HepG2 (cell line): ENCODE results near the gene GLOD4. TPM values are rescaled to one million over a fixed set of nuclear protein-coding genes. Genes with fewer than 3 reads are reported as not detected.
A peak's percentile ranks its signal among the peaks of the same experiment; 100 is the strongest.

Source experiments
- ATAC-seq: fragments of 200-7000 bp; cut with Tn5 transposase; 3 replicates; pipeline ENCODE4 v1.9.1; 2020; ENCODE audit warnings: mild to moderate bottlenecking, moderate library complexity
- BruUV-seq: library from RNA; stranded (reverse); fragments of 400-500 nt; replicated peaks from 2 replicates; lab custom pipeline; 2021; lab: Mats Ljungman, UMichigan
- CTCF ChIA-PET: fragments of 300-600 bp; formaldehyde crosslinking; extraction: SDS; loops from one replicate; lab custom pipeline; 2021; ENCODE audit warnings: low total read pairs, inconsistent platforms, low intra/inter-chr PET ratio; lab: Yijun Ruan, JAX
- POLR2A ChIA-PET: fragments of 350-600 bp; sonication (Branson Sonifier 250); formaldehyde crosslinking; loops from one replicate; lab custom pipeline; 2020; ENCODE audit warnings: antibody characterized with exemption, inconsistent platforms; lab: Yijun Ruan, JAX
- DNase-seq: peaks from one replicate; pipeline ENCODE4 v3.0.0-alpha.2; 2015; ENCODE audit warnings: low spot score
- FAIRE-seq: peaks from 3 replicates; lab custom pipeline; 2011; peaks lifted over from hg19 to GRCh38; lab: Jason Lieb, UNC
- H2AFZ ChIP-seq: one replicate; pipeline ENCODE4 v1.6.1; 2011; ENCODE audit warnings: low read length, inconsistent platforms
- H3K27ac ChIP-seq: fragments of 300-600 bp; 3 replicates; pipeline ENCODE4 v1.8.0; 2011; ENCODE audit warnings: mixed run types, mild to moderate bottlenecking, mixed read lengths, low read length, inconsistent platforms; ENCODE audit not compliant: insufficient read depth; ENCODE audit errors: extremely low read length
- H3K27me3 ChIP-seq, 2 experiments: fragments of 200-600 bp in 1 of 2; 2 replicates in 1 of 2; 3 replicates in 1 of 2; pipeline versions ENCODE4 v1.6.0 to v1.8.0; 2011; ENCODE audit warnings: low read length in 2 of 2, mild to moderate bottlenecking in 2 of 2, moderate library complexity in 2 of 2, inconsistent platforms in 1 of 2; ENCODE audit not compliant: insufficient read depth in 2 of 2, control insufficient read depth in 1 of 2
- H3K36me3 ChIP-seq, 2 experiments: fragments of 200-600 bp in 1 of 2; replicated peaks in 1 of 2; 2 replicates in 1 of 2; 3 replicates in 1 of 2; pipeline versions ENCODE4 v1.5.1 to v1.8.0; 2011; ENCODE audit warnings: low read length in 2 of 2, inconsistent platforms in 1 of 2; ENCODE audit not compliant: insufficient read depth in 2 of 2, control insufficient read depth in 1 of 2
- H3K4me1 ChIP-seq: 2 replicates; pipeline ENCODE4 v1.5.1; 2012; ENCODE audit warnings: low read length, inconsistent platforms; ENCODE audit not compliant: insufficient read depth
- H3K4me2 ChIP-seq: 2 replicates; pipeline ENCODE4 v1.6.0; 2011; ENCODE audit warnings: low read depth, low read length, inconsistent platforms
- H3K4me3 ChIP-seq, 3 experiments: fragments of 200-600 bp in 1 of 3; sonication (generic), shearing (Covaris generic) in 1 of 3; replicated peaks in 1 of 3; 2 replicates each; pipeline ENCODE4 v1.5.1; 2011 to 2016; ENCODE audit warnings: low read length in 3 of 3, inconsistent platforms in 2 of 3, low read depth in 2 of 3, mild to moderate bottlenecking in 2 of 3, control low read depth in 1 of 3, mixed read lengths in 1 of 3; ENCODE audit not compliant: insufficient read depth in 1 of 3
- H3K79me2 ChIP-seq: one replicate; pipeline ENCODE4 v1.6.1; 2011; ENCODE audit warnings: low read length, inconsistent platforms; ENCODE audit not compliant: insufficient read depth
- H3K9ac ChIP-seq: 2 replicates; pipeline ENCODE4 v1.6.0; 2011; ENCODE audit warnings: mild to moderate bottlenecking, low read depth, low read length, inconsistent platforms; ENCODE audit not compliant: insufficient read depth
- H3K9me3 ChIP-seq: 2 replicates; pipeline ENCODE4 v1.5.1; 2012; ENCODE audit warnings: mild to moderate bottlenecking, low read length
- H4K20me1 ChIP-seq: 2 replicates; pipeline ENCODE4 v1.6.0; 2011; ENCODE audit warnings: inconsistent platforms, mild to moderate bottlenecking, low read length, moderate library complexity; ENCODE audit not compliant: insufficient read depth
- AGO2 ChIP-seq: fragments of 200-400 bp; formaldehyde crosslinking; optimal IDR thresholded peaks from 2 replicates; pipeline ENCODE3; 2017; ENCODE audit warnings: mild to moderate bottlenecking, low read depth, low read length, moderate library complexity
- NR2C2 ChIP-seq: sonication (generic); formaldehyde crosslinking; IDR thresholded peaks from 2 replicates; pipeline ENCODE4 v1.4.0; 2020; ENCODE audit warnings: missing genetic modification reagents, mild to moderate bottlenecking, moderate library complexity, borderline replicate concordance
- SAP130 ChIP-seq: IDR thresholded peaks from 2 replicates; pipeline ENCODE4 v1.6.1; 2016; ENCODE audit warnings: low read depth
- STAG1 ChIP-seq: sonication (generic); formaldehyde crosslinking; IDR thresholded peaks from 2 replicates; pipeline ENCODE4 v1.4.0; 2020; ENCODE audit warnings: missing genetic modification reagents
- WGBS: methylation state at CpG from one replicate; pipeline ENCODE4 v1.1.6; 2017; ENCODE audit warnings: low lambda C conversion rate; 5-methylcytosine and 5-hydroxymethylcytosine counted together
- in situ Hi-C: cut with HindIII; loops from 2 replicates; pipeline ENCODE4 v1.10.0; 2017; ENCODE audit warnings: low pct_unique_long_range_greater_than_20kb; ENCODE audit not compliant: extremely low pct_ligation_motif_present
- intact Hi-C: fragments of 100-400 bp; cut with micrococcal nuclease; formaldehyde crosslinking; loops from one replicate; pipeline ENCODE4 v1.10.0; 2022; ENCODE audit not compliant: unreplicated experiment
- polyA plus RNA-seq, 8 experiments: library from polyadenylated mRNA; depleted of rRNA in 3 of 8; stranded (reverse) in 7 of 8; unstranded in 1 of 8; fragments of >200 nt; fragmentation: Illumina TruSeq in 4 of 8; extraction: Trizol in 4 of 8; gene quantifications; 2 replicates each; pipeline versions ENCODE4 v1.2.1 to v1.2.3, GENCODE V29; 2011 to 2016; ENCODE audit warnings: low read depth in 4 of 8, missing spikeins in 1 of 8, mixed read lengths in 1 of 8; ENCODE audit not compliant: insufficient read depth in 1 of 8
- total RNA-seq, 5 experiments: library from RNA; depleted of rRNA; stranded (reverse); fragments of >200 nt; fragmentation: Illumina TruSeq; extraction: Trizol; gene quantifications; 2 replicates each; pipeline ENCODE4 v1.2.3, GENCODE V29; 2016; ENCODE audit warnings: low read depth in 1 of 5
- TF ChIP-seq, protein P1 (sequence below): sonication (generic); formaldehyde crosslinking; IDR thresholded peaks from 2 replicates; pipeline ENCODE4 v1.5.0; 2020; ENCODE audit warnings: missing genetic modification reagents
- TF ChIP-seq, protein P2 (sequence below): IDR thresholded peaks from 2 replicates; pipeline ENCODE4 v1.6.1; 2016; ENCODE audit warnings: low read depth, borderline replicate concordance
- TF ChIP-seq, protein P3 (sequence below): sonication (generic); formaldehyde crosslinking; conservative IDR thresholded peaks from 2 replicates; pipeline ENCODE4 v1.4.0; 2020; ENCODE audit warnings: mild to moderate bottlenecking, missing genetic modification reagents, moderate library complexity
- TF ChIP-seq, protein P4 (sequence below): sonication (generic); formaldehyde crosslinking; IDR thresholded peaks from 2 replicates; pipeline ENCODE4 v1.4.0; 2020; ENCODE audit warnings: mild to moderate bottlenecking, missing genetic modification reagents
- TF ChIP-seq, protein P5 (sequence below): sonication (generic); formaldehyde crosslinking; IDR thresholded peaks from 2 replicates; pipeline ENCODE4 v1.4.0; 2020; ENCODE audit warnings: missing genetic modification reagents

GLOD4 gene
- total and polyA plus RNA-seq, 2 of the 13 experiments (the other 11 are each of a cell fraction or from before 2014, with no cell fraction given) = 53.7 to 87.8 TPM

DNA sequence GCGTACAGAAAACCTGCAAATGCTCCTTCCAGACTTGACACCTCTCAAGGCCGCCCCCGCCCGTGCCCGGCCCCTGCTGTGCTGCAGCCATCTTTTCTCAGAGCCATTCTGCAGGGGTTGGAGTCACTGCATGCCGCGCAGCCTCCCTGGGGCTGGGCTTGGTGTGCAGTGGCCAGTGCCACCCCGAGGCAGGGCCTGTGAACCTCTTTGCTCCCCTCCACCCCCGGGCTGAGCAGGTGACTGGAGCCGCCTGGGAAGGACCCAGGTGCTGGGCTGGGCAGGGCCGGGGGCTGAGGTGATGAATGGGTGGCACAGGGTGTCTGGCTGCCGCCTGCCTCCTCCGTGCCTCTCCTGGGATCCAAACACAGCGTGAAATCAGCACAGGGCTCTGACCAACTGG, 20.4 kb upstream of the GLOD4 start:
- FAIRE-seq = no peak
- peaks cover 14% of the 10 kb centered on the region for H3K4me1 ChIP-seq
- H3K9me3 ChIP-seq = no peaks in the 10 kb centered on the region
- H3K36me3 ChIP-seq = peaks cover 1 to 18% of the 10 kb centered on the region in 2 experiments; a peak in 3 of 5 replicates
- in situ Hi-C loops = no loop called here
- H4K20me1 ChIP-seq = no peaks in the 10 kb centered on the region
- no peak overlapping the region for H3K9ac ChIP-seq
- 97% methylated on average over 5 of the region's 14 CpGs for WGBS
- no peak for ATAC-seq
- BruUV-seq = no TSS peak
- H3K27me3 ChIP-seq = no peaks in the 10 kb centered on the region
- TF ChIP-seq, protein P1, sequence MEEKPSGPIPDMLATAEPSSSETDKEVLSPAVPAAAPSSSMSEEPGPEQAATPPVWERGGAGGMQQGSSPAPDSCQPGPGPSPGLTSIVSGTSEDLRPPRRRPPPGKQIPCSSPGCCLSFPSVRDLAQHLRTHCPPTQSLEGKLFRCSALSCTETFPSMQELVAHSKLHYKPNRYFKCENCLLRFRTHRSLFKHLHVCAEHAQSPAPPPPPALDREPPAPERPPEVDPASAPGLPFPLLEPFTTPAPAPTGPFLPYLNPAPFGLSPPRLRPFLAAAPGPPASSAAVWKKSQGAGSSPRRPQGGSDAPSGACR (CRISPR knock-in tag) = no peak
- peak; percentile 57 for TF ChIP-seq AGO2
- TF ChIP-seq, all 625 proteins: peak for 1
- H2AFZ ChIP-seq = no peak overlapping the region
- H3K4me2 ChIP-seq = no peak overlapping the region
- intact Hi-C loops = no loop called here
- no peak overlapping the region for H3K4me3 ChIP-seq
- CTCF ChIA-PET = no interaction called here
- H3K27ac ChIP-seq = peak overlapping the region; percentile 57
- no peak for DNase-seq
- H3K79me2 ChIP-seq = no peaks in the 10 kb centered on the region
- POLR2A ChIA-PET = no interaction called here

DNA sequence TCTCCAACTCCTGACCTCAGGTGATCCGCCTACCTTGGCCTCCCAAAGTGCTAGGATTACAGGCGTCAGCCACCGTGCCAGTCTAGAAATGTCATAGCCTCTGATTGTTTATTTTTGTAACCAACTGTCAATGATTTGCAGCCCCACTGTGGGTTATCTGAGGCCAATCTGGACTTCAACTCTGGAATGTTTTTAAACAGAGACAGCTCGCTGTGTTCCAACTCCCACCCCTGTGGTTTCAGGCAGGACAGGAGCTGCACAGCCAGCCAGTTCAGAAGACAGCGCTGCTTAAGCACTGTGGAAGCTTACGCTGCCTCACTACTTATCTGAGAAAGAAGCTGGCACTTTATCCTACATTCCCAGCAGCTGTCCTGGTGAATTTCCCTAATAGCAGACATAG, 19.6 kb upstream of the GLOD4 start:
- Histone ChIP-seq H3K4me3 (no peak overlapping the region), H3K36me3 (peaks cover 1 to 18% of the 10 kb centered on the region in 2 experiments; a peak in 3 of 5 replicates), H3K9ac (no peak overlapping the region), H2AFZ (no peak overlapping the region), H3K27ac (peak overlapping the region; percentile 57), H3K4me2 (0 out of 2 replicates have a peak overlapping the region, but pooled peaks have one; percentile 12), H3K9me3 (no peaks in the 10 kb centered on the region), H3K79me2 (no peaks in the 10 kb centered on the region), H3K4me1 (peaks cover 14% of the 10 kb centered on the region), H4K20me1 (no peaks in the 10 kb centered on the region), H3K27me3 (no peaks in the 10 kb centered on the region)
- in situ Hi-C loops = no loop called here
- POLR2A ChIA-PET = interaction anchor here (1.3 kb wide), 1 partner anchor 178 kb away, joined by 3 read pairs; the partner anchor contains the start of gene NXN
- CTCF ChIA-PET = no interaction called here
- peak; percentile 46 for FAIRE-seq
- BruUV-seq = no TSS peak
- intact Hi-C loops = no loop called here
- WGBS = 48% methylated on average over 5 of the region's 6 CpGs
- ATAC-seq = peak; percentile 88
- DNase-seq = peak; percentile 75
- TF ChIP-seq SAP130 = 0 out of 2 replicates have a peak, but pooled peaks have one; percentile 23
- TF ChIP-seq STAG1 (CRISPR knock-in tag) = 0 out of 2 replicates have a peak, but pooled peaks have one; percentile 3
- no peak for TF ChIP-seq NR2C2
- TF ChIP-seq, protein P2, sequence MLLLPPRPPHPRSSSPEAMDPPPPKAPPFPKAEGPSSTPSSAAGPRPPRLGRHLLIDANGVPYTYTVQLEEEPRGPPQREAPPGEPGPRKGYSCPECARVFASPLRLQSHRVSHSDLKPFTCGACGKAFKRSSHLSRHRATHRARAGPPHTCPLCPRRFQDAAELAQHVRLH = no peak
- TF ChIP-seq, protein P3, sequence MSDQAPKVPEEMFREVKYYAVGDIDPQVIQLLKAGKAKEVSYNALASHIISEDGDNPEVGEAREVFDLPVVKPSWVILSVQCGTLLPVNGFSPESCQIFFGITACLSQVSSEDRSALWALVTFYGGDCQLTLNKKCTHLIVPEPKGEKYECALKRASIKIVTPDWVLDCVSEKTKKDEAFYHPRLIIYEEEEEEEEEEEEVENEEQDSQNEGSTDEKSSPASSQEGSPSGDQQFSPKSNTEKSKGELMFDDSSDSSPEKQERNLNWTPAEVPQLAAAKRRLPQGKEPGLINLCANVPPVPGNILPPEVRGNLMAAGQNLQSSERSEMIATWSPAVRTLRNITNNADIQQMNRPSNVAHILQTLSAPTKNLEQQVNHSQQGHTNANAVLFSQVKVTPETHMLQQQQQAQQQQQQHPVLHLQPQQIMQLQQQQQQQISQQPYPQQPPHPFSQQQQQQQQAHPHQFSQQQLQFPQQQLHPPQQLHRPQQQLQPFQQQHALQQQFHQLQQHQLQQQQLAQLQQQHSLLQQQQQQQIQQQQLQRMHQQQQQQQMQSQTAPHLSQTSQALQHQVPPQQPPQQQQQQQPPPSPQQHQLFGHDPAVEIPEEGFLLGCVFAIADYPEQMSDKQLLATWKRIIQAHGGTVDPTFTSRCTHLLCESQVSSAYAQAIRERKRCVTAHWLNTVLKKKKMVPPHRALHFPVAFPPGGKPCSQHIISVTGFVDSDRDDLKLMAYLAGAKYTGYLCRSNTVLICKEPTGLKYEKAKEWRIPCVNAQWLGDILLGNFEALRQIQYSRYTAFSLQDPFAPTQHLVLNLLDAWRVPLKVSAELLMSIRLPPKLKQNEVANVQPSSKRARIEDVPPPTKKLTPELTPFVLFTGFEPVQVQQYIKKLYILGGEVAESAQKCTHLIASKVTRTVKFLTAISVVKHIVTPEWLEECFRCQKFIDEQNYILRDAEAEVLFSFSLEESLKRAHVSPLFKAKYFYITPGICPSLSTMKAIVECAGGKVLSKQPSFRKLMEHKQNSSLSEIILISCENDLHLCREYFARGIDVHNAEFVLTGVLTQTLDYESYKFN (CRISPR knock-in tag) = peak; percentile 40; the same call in 1 of the 2 replicates
- TF ChIP-seq, protein P4, sequence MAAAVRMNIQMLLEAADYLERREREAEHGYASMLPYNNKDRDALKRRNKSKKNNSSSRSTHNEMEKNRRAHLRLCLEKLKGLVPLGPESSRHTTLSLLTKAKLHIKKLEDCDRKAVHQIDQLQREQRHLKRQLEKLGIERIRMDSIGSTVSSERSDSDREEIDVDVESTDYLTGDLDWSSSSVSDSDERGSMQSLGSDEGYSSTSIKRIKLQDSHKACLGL (CRISPR knock-in tag) = no peak
- TF ChIP-seq, protein P5, sequence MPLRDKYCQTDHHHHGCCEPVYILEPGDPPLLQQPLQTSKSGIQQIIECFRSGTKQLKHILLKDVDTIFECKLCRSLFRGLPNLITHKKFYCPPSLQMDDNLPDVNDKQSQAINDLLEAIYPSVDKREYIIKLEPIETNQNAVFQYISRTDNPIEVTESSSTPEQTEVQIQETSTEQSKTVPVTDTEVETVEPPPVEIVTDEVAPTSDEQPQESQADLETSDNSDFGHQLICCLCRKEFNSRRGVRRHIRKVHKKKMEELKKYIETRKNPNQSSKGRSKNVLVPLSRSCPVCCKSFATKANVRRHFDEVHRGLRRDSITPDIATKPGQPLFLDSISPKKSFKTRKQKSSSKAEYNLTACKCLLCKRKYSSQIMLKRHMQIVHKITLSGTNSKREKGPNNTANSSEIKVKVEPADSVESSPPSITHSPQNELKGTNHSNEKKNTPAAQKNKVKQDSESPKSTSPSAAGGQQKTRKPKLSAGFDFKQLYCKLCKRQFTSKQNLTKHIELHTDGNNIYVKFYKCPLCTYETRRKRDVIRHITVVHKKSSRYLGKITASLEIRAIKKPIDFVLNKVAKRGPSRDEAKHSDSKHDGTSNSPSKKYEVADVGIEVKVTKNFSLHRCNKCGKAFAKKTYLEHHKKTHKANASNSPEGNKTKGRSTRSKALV (CRISPR knock-in tag) = no peak
